Coronary artery (tissue), 2 donors: ENCODE results near the gene DUSP10.

Experiments used
- DNase-seq: peaks from one replicate; pipeline ENCODE4 v3.0.0-alpha.2; 2017; ENCODE audit warnings: low spot score
- H3K27ac ChIP-seq, 2 donors: fragments of 200-600 bp; sonication (generic); one replicate each; pipeline ENCODE4 v1.5.1; 2016 to 2019
- H3K4me3 ChIP-seq: fragments of 200-600 bp; sonication (generic); 2 replicates; pipeline ENCODE4 v1.5.1; 2016; ENCODE audit warnings: mild to moderate bottlenecking, moderate library complexity
- TF ChIP-seq, protein P1 (sequence below): fragments of 200-600 bp; sonication (generic); IDR thresholded peaks from one replicate; pipeline ENCODE4 v1.5.1; 2019; ENCODE audit warnings: antibody characterized with exemption

DUSP10 gene

DNA sequence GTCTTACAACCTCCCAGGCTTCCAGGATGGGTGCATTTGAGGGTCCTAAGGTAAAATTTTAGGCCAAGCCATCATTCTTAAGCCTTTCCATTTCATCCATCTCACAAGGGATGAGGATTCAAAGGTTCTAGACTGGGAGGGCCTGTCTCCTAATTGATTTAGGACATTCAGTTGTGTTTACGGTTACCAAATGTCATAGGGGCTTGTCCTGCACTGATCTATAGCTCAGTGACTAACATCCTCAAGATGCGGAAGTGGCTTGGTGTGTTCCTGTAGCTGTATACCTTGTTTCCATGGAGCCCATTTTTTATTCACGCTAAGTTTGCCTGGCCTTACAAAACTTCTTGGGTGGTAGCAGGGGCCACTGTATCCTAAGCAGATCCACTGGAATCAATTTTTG lies 52.8 kb downstream of the DUSP10 start:
- TF ChIP-seq, protein P1, sequence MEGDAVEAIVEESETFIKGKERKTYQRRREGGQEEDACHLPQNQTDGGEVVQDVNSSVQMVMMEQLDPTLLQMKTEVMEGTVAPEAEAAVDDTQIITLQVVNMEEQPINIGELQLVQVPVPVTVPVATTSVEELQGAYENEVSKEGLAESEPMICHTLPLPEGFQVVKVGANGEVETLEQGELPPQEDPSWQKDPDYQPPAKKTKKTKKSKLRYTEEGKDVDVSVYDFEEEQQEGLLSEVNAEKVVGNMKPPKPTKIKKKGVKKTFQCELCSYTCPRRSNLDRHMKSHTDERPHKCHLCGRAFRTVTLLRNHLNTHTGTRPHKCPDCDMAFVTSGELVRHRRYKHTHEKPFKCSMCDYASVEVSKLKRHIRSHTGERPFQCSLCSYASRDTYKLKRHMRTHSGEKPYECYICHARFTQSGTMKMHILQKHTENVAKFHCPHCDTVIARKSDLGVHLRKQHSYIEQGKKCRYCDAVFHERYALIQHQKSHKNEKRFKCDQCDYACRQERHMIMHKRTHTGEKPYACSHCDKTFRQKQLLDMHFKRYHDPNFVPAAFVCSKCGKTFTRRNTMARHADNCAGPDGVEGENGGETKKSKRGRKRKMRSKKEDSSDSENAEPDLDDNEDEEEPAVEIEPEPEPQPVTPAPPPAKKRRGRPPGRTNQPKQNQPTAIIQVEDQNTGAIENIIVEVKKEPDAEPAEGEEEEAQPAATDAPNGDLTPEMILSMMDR = no peak
- H3K27ac ChIP-seq = no peak overlapping the region
- no peak for DNase-seq
- H3K4me3 ChIP-seq = no peak overlapping the region

DNA sequence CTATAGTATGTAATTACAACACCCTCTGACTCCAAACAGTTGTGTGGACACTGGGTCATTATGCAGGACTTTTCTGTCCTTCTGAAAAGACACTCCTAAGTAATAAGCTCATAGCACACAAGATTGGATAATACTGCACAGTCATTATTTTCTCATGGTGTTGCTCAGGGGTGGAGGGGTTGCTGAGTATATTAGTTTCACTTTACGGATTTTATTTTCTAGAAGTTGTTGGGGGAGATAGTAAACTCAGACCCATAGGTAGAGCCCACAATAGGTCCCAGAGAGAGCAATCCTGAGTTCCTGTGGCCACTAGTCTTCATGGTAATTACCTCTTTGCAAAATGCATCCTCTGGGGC lies 53.4 kb downstream of the DUSP10 start:
- Histone ChIP-seq H3K27ac (no peak overlapping the region), H3K4me3 (no peak overlapping the region)
- no peak for DNase-seq
- TF ChIP-seq, protein P1 = no peak

DNA sequence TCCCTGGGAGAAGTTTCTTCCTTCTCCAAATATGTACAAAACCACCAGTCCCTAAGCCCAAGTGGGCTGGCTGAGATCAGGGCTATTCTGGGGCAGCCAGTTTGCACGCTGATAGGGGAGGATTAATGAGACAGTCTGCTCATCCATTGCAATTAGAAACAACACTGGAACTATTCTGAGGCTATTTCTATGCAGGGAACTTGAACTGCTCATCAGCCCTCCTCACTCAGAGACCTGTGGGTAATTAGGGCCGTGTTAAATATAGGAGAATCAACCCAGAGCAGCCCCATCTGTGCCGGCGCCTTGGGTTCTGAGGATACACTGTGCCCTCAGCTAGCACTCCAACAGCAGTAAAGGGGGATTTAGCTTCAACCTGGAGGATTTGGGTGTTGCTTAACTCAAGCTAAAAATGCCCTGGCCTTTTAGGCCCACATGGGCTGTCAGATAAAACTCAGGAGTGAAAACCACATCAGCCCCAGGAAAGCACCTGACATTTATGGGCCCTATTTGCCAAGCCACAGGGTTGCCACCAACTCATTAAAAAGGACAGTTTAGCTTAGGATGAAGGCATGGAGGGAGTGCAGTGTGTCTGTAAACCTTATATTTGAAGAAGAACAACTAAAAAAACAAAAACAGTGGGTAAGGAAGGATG lies 53.9 kb downstream of the DUSP10 start:
- H3K27ac ChIP-seq = no peak overlapping the region
- TF ChIP-seq, protein P1 = no peak
- no peak overlapping the region for H3K4me3 ChIP-seq
- DNase-seq = no peak

DNA sequence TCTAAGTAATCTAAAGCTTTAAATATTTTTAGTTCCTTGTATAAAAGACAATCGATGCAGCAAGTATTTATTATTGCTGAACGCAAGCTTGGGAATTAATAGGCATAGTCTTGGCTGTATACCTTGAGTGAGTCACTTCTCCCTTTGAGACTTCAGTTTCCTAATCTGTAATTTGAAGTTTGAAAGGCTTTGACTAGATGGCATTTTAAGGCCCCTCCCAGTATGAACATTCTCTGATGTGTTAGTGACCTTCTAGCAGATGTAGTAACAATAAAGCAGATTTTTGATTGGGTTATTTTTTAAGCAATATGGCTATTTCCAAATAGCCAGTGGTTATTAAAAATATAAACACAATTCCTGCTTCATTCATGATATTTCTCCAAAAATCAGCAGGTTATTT lies 58.2 kb downstream of the DUSP10 start:
- Histone ChIP-seq H3K4me3 (no peak overlapping the region), H3K27ac (no peak overlapping the region)
- TF ChIP-seq, protein P1 = no peak
- DNase-seq = no peak

DNA sequence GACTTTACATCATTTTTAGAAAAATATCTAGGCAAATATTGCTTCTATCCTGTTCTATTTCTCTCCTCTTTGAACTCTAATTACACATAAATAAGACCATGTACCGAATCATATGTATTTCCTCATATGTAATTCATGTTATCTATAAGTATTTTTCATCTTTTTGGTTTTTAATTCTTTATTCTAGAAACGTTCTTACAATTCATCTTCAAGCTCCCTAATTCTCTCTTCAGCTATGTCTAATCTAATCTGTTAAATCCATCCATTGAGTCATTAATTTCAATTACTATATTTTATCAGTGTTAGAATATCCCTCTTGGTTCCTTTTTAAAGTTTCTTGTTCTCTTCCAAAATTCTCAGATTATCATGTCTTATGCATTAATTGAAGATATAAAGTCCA lies 61.8 kb downstream of the DUSP10 start:
- Histone ChIP-seq H3K27ac (no peak overlapping the region), H3K4me3 (no peak overlapping the region)
- TF ChIP-seq, protein P1 = no peak
- no peak for DNase-seq

DNA sequence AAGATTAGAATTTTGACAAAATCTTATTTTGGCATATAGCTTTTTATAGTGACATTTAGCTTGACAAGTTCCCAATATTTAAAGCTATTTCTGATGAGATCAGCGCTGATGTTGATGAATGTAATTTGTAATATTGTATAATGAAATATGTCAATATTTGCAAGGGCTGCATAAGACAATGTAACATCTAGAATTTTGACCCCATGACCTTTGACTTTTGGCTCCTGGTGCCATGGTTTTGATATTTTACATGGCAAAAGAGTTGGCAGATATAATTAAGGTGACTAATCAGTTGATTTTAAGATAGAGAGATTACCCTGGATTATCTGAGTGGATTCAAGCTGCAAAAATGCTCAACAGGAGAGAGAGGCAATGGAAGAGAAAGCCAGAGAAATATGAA lies 63.9 kb downstream of the DUSP10 start:
- no peak for DNase-seq
- TF ChIP-seq, protein P1 = no peak
- H3K27ac ChIP-seq = no peak overlapping the region
- no peak overlapping the region for H3K4me3 ChIP-seq
